ENCODE measurements around the gene UGT2B10. TPM values are rescaled to one million over a fixed set of nuclear protein-coding genes. Genes with fewer than 3 reads are reported as not detected.

Gene UGT2B10
- total RNA-seq, 6 experiments from 2014 or later: not detected

DNA sequence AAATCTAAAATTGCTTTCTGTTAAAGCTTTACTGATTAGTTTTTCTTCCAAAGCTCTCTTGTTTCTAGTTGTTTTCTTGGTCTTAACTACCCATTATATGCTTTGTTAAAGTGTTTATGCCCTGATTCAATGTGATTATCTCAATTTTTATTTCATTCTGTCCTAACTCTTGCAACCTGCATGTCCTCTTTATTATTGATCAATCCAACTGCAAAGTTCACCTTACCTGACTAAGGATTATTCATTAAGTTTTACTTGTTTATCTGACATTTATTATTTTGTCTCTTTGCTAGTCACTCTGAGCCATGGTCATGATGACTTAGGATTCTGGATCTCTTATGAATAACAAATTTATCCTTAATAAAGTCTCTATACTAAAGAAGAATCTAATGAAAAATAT is 15.8 kb downstream of the UGT2B10 start:
- Mint-ChIP-seq H3K27ac (no peak overlapping the region), H3K4me1 (ENCODE audit: low read depth) (no peaks in the 10 kb centered on the region), H3K27me3 (ENCODE audit: insufficient read depth) (no peaks in the 10 kb centered on the region), H3K9me3 (no peaks in the 10 kb centered on the region), H3K4me3 (no peak overlapping the region), H3K36me3 (ENCODE audit: low read depth) (no peaks in the 10 kb centered on the region)
- DNase-seq: no peak
- TF ChIP-seq CTCF (IDR thresholded peaks at IDR 0.05): no peak

DNA sequence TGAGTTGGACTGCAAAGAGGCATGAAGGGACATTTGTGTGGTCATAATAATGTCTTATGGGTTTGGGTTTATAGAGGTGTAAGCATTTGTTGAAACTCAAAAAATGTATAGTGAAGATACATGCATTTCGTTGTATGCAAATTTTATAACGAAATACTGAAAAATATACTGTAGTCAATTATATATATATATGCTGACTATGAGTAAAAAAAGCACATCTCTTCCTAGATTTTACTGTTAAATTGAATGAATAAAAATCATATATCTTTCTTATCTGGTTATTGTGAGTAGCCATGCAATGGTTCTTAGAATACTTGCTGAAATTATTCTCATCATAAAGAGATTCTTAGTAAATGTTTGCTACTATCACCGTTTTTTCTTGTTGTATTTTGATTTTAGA is 34.5 kb downstream of the UGT2B10 start:
- no peak for DNase-seq
- H3K9me3 Mint-ChIP-seq: peaks cover 23% of the 10 kb centered on the region
- TF ChIP-seq CTCF (IDR thresholded peaks at IDR 0.05): no peak
- H3K4me1 Mint-ChIP-seq (ENCODE audit: low read depth): no peaks in the 10 kb centered on the region
- no peaks in the 10 kb centered on the region for H3K36me3 Mint-ChIP-seq (ENCODE audit: low read depth)
- H3K27me3 Mint-ChIP-seq (ENCODE audit: insufficient read depth): no peaks in the 10 kb centered on the region; the same call in 1 of the 2 replicates
- H3K27ac Mint-ChIP-seq: no peak overlapping the region
- H3K4me3 Mint-ChIP-seq: no peak overlapping the region

DNA sequence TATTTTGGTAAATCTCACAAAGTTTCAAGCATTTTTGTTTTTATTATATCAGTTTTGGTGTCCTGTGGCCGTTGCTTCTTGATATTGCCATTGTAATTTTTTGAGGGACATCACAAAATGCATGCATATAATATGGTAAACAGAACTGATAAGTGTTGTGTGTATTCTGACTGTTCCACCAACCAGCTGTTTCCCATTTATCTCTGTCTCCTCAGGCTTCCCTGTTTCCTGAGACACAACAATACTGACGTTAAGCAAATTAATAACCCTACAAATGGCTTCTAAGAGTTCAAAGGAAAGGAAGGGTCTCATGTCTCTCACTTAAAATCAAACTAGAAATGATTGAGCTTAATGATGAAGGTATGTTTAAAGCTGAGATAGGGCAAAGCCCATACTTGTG is 40.0 kb downstream of the UGT2B10 start:
- H3K36me3 Mint-ChIP-seq (ENCODE audit: low read depth): no peaks in the 10 kb centered on the region
- no peak for DNase-seq
- TF ChIP-seq CTCF (IDR thresholded peaks at IDR 0.05): no peak
- H3K4me1 Mint-ChIP-seq (ENCODE audit: low read depth): no peaks in the 10 kb centered on the region
- H3K4me3 Mint-ChIP-seq: no peak overlapping the region
- H3K9me3 Mint-ChIP-seq: peaks cover 7% of the 10 kb centered on the region
- H3K27me3 Mint-ChIP-seq (ENCODE audit: insufficient read depth): no peaks in the 10 kb centered on the region
- no peak overlapping the region for H3K27ac Mint-ChIP-seq

GRCh38 chr4:68858039-68858438 is 42.2 kb downstream of the UGT2B10 start:
- Mint-ChIP-seq H3K36me3 (ENCODE audit: low read depth) (no peaks in the 10 kb centered on the region), H3K27ac (no peak overlapping the region), H3K9me3 (peaks cover 7% of the 10 kb centered on the region), H3K4me1 (ENCODE audit: low read depth) (no peaks in the 10 kb centered on the region), H3K4me3 (no peak overlapping the region), H3K27me3 (ENCODE audit: insufficient read depth) (no peaks in the 10 kb centered on the region; the same call in 1 of the 2 replicates)
- DNase-seq: no peak
- TF ChIP-seq CTCF (IDR thresholded peaks at IDR 0.05): no peak

DNA sequence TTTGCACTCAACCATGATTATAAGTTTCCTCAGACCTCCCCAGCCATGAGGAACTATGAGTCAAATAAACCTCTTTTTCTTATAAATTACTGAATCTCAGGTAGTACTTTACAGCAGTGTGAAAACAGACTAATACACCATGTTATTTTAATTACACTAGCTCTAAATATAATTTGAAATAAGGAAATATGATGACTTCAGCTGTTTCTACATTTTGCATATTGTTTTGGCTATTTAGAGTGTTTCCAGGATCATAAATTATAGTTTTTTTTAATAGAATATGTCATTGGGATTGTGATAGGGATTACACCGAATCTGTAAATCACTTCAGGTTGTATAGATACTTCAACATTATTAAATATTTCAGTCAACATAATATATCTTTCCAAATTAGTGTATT is 43.9 kb downstream of the UGT2B10 start:
- H3K36me3 Mint-ChIP-seq (ENCODE audit: low read depth): no peaks in the 10 kb centered on the region
- no peaks in the 10 kb centered on the region; the same call in none of the 2 replicates for H3K27me3 Mint-ChIP-seq (ENCODE audit: insufficient read depth)
- no peak overlapping the region for H3K4me3 Mint-ChIP-seq
- TF ChIP-seq CTCF (IDR thresholded peaks at IDR 0.05): no peak
- H3K9me3 Mint-ChIP-seq: peaks cover 7% of the 10 kb centered on the region; the same call in 1 of the 2 replicates
- no peak for DNase-seq
- no peaks in the 10 kb centered on the region for H3K4me1 Mint-ChIP-seq (ENCODE audit: low read depth)
- H3K27ac Mint-ChIP-seq: no peak overlapping the region

DNA sequence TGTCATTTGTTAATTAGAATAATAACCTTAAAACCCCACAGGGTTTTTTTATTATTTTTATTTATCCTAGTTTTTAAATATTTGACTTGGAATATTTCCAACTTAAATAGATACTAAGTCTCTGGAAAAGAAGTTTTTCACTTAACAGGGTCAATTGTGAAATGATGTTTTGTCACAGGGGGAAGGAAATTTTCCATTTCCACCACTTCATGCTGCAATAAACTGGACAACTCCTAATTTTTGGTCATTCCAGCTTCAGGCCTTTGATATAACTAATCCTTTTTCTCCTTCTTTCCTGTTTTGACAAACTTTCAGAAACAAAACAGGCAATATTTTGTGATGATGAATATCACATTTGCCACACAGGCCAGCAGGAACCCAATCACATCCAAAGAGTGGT is 45.3 kb downstream of the UGT2B10 start:
- Mint-ChIP-seq H3K4me1 (ENCODE audit: low read depth) (no peaks in the 10 kb centered on the region), H3K9me3 (peaks cover 7% of the 10 kb centered on the region), H3K27ac (no peak overlapping the region), H3K36me3 (ENCODE audit: low read depth) (no peaks in the 10 kb centered on the region), H3K4me3 (no peak overlapping the region), H3K27me3 (ENCODE audit: insufficient read depth) (peaks cover 2% of the 10 kb centered on the region)
- no peak for TF ChIP-seq CTCF (IDR thresholded peaks at IDR 0.05)
- DNase-seq: no peak

Measured in HFFc6 (cell line).